Measurements from ENCODE around the gene VPS18.

GRCh38 chr15:40869686-40870085 lies 24.6 kb upstream of the VPS18 start:
- no peak for TF ChIP-seq CTCF (IDR thresholded peaks at IDR 0.05)
- TF ChIP-seq EZH2 (IDR thresholded peaks at IDR 0.05; ENCODE audit: borderline replicate concordance, insufficient read depth, low read depth, low read length, poor library complexity, severe bottlenecking) = no peak

Measured in B cell (primary cell).